Brain microvascular endothelial cell (primary cell): Measurements from ENCODE around the gene S1PR2.
A peak's percentile ranks its signal among the peaks of the same experiment; 100 is the strongest.

Source experiments
- DNase-seq: peaks from one replicate; pipeline ENCODE4 v3.0.0-alpha.2; 2020
- H3K27ac ChIP-seq: fragments of 250-450 bp; sonication (Bioruptor Pico); 2 replicates; pipeline ENCODE4 v1.5.1; 2020; ENCODE audit warnings: mild to moderate bottlenecking, moderate library complexity
- H3K27me3 ChIP-seq: fragments of 250-450 bp; sonication (Bioruptor Pico); replicated peaks from 2 replicates; pipeline ENCODE4 v1.5.1; 2020; ENCODE audit warnings: mild to moderate bottlenecking
- H3K36me3 ChIP-seq: fragments of 250-450 bp; sonication (Bioruptor Pico); replicated peaks from 2 replicates; pipeline ENCODE4 v1.5.1; 2020; ENCODE audit warnings: mild to moderate bottlenecking
- H3K4me3 ChIP-seq: 2 replicates; pipeline ENCODE4 v1.5.1; 2011; ENCODE audit warnings: low read depth, mild to moderate bottlenecking, control low read depth, low read length, moderate library complexity
- in situ Hi-C: cut with HindIII; loops from 2 replicates; pipeline ENCODE4 v1.10.0; 2017; ENCODE audit warnings: low sequenced_read_pairs, low pct_ligation_motif_present
- TF ChIP-seq, protein P1 (sequence below): IDR thresholded peaks from 2 replicates; pipeline ENCODE4 v1.5.1; 2011; ENCODE audit warnings: low read depth, mild to moderate bottlenecking, moderate library complexity, low read length, control low read depth, inconsistent platforms; ENCODE audit errors: missing control alignments

The S1PR2 gene

GRCh38 chr19:10219678-10220077, 11.5 kb downstream of the S1PR2 start:
- no peaks in the 10 kb centered on the region for H3K27me3 ChIP-seq
- TF ChIP-seq, protein P1, sequence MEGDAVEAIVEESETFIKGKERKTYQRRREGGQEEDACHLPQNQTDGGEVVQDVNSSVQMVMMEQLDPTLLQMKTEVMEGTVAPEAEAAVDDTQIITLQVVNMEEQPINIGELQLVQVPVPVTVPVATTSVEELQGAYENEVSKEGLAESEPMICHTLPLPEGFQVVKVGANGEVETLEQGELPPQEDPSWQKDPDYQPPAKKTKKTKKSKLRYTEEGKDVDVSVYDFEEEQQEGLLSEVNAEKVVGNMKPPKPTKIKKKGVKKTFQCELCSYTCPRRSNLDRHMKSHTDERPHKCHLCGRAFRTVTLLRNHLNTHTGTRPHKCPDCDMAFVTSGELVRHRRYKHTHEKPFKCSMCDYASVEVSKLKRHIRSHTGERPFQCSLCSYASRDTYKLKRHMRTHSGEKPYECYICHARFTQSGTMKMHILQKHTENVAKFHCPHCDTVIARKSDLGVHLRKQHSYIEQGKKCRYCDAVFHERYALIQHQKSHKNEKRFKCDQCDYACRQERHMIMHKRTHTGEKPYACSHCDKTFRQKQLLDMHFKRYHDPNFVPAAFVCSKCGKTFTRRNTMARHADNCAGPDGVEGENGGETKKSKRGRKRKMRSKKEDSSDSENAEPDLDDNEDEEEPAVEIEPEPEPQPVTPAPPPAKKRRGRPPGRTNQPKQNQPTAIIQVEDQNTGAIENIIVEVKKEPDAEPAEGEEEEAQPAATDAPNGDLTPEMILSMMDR, result peak; percentile 62
- DNase-seq, result peak; percentile 63
- in situ Hi-C loops, result no loop called here
- H3K27ac ChIP-seq, result no peak overlapping the region
- no peak overlapping the region for H3K4me3 ChIP-seq
- H3K36me3 ChIP-seq, result peaks cover 6% of the 10 kb centered on the region

DNA sequence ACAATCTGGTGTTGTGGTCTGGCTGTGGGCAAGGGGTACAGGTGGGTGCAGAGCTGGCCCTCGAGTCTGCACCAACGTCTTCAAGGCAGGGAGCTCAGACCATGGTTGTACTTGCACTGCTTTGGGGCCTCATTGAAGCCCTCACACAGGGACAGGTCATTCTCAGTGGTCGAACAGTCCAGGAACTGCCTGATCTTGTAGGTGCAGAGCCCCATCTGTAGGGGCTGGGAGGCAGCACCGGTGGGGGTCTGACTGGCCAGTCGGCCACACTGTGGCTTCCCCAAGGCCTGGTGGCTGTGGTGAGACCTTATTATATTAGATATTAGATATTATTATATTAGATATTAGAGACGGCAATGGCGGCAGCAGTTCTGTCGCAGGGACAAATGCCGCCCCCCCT, 14.0 kb downstream of the S1PR2 start:
- no peak overlapping the region for H3K4me3 ChIP-seq
- TF ChIP-seq, protein P1, result no peak
- no peak for DNase-seq
- no peaks in the 10 kb centered on the region for H3K36me3 ChIP-seq
- in situ Hi-C loops, result no loop called here
- H3K27ac ChIP-seq, result no peak overlapping the region
- H3K27me3 ChIP-seq, result no peaks in the 10 kb centered on the region

DNA sequence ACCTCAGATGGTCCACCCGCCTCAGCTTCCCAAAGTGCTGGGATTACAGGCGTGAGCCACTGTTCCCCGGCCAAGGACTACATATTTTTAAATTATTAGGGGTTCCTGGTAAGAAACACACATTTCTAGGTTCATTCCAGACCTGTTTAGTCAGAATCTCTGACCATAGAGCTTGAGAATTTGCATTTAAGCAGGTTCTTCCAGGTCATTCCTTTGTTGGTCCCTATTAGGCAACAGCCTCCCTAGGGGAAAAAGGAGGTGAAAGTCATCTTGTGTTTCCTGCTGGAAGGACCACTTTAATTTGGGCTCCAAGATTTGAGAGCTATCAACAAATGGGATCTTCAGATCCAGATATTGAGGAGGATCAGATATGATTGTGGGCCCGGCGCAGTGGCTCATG, 16.3 kb downstream of the S1PR2 start:
- H3K27me3 ChIP-seq, result no peaks in the 10 kb centered on the region
- no peak overlapping the region for H3K27ac ChIP-seq
- TF ChIP-seq, protein P1, result no peak
- DNase-seq, result peak; percentile 37
- in situ Hi-C loops, result no loop called here
- H3K4me3 ChIP-seq, result no peak overlapping the region
- no peaks in the 10 kb centered on the region for H3K36me3 ChIP-seq

DNA sequence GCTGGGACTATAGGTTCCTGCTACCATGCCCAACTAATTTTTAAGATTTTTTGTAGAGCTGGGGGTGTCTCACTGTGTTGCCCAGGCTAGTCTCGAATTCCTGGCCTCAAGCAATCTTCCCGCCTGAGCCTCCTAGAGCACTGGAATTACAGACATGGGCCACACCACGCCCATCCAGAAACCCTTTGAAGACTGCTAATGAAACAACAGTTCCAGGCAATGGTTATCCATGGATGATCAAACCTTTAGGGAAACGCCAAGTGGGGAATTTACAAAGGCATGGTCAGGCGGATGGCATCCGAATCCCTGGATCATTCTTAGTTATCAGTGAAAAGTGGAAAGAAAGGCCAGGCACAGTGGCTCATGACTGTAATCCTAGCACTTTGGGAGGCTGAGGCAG, 19.4 kb downstream of the S1PR2 start:
- no peak for DNase-seq
- Histone ChIP-seq H3K36me3 (no peaks in the 10 kb centered on the region), H3K27me3 (no peaks in the 10 kb centered on the region), H3K4me3 (no peak overlapping the region), H3K27ac (no peak overlapping the region)
- TF ChIP-seq, protein P1, result no peak
- in situ Hi-C loops, result no loop called here

DNA sequence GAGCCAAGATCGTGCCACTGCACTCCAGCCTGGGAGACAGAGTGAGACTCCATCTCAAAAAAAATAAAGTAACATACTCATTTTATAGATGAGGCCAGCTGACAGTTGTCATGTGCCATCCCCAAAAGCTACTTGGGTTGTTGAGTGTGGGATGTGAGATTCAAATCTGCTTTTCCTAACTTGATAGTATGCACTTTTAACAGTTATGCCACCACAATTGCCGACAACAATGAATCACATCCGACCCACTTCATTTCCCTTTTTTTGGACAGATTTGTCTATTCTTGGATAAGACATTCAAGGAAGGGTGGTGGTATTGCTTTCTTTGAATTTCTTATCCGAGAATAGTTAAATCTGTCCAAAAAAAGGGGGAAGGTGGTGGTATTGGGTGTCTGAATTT, 20.1 kb downstream of the S1PR2 start:
- in situ Hi-C loops, result no loop called here
- no peaks in the 10 kb centered on the region for H3K36me3 ChIP-seq
- TF ChIP-seq, protein P1, result no peak
- no peaks in the 10 kb centered on the region for H3K27me3 ChIP-seq
- H3K4me3 ChIP-seq, result no peak overlapping the region
- no peak overlapping the region for H3K27ac ChIP-seq
- no peak for DNase-seq

- Histone ChIP-seq H3K27ac (no peak overlapping the region), H3K36me3 (no peaks in the 10 kb centered on the region), H3K4me3 (no peak overlapping the region), H3K27me3 (no peaks in the 10 kb centered on the region)
- TF ChIP-seq, protein P1, result no peak
- in situ Hi-C loops, result no loop called here
- peak; percentile 43 for DNase-seq
Measured at GRCh38 chr19:10209315-10209714, 21.8 kb downstream of the S1PR2 start.
